Measurements from ENCODE around the gene NREP.
"Not testable (repeated sequence)": the region's sequence is repeated elsewhere in the genome, so short reads cannot be mapped to it uniquely, and the experiment has no call there.

The NREP gene

GRCh38 chr5:111738118-111738517 lies 18.9 kb downstream of the NREP start:
- no peak for DNase-seq (ENCODE audit: low spot score)

GRCh38 chr5:111737716-111738115 lies 19.3 kb downstream of the NREP start:
- no peak for DNase-seq (ENCODE audit: low spot score)

DNA sequence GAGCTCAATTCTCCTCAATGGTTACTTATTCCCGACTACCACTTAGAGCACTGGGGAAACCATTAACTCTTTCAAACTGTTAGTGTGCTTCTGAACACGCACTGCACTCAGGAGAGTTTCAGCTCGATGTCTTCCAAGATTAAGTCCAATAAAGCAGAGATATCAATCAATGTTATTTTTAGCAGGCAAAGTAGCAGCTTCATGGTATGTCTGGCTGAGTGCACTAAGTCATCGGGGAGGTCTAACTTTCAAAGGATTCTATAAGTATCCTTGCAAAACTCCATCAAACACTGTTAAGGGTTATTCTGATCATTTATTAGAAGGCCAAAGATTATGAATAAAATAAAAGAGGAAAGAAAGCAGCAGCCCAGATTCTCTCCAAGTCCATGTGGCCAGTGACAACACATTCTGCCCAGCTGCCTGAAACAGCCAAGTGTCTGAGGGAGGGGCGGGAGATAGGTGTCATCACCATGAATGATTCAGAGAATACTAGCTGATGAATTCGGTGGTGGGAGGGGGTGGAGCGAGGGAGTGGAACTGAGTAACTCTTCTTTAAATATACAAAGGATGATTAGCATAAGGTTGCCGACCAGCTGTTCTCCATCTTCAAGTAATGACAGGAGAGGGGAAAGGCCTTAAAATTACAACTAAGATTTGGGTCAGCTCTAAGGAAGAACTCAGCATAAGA lies 21.3 kb downstream of the NREP start:
- no peak for DNase-seq (ENCODE audit: low spot score)

- DNase-seq (ENCODE audit: low spot score), result no peak
Measured at GRCh38 chr5:111734597-111734996, 22.4 kb downstream of the NREP start.

DNA sequence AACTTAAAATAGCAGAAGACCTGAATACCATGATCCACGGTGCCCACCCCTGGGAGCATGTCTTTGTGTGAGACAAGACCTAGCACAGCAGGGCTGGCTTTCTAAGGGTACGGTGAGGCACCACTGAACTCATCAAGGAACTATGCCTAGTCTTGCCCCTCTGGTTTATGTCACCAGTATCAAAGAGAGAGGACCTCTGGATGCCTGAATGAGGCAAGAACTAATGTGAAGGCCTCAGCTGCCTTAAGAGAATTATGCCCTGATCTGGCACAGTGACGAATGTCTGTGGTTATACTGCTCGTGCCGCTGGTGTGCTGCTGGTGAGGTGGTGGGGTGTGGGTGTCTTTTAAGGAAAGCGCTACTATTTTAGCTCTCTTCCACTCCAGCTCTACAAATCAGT lies 23.0 kb downstream of the NREP start:
- DNase-seq (ENCODE audit: low spot score), result no peak

- DNase-seq (ENCODE audit: low spot score), result no peak
Measured at GRCh38 chr5:111733571-111733970, 23.4 kb downstream of the NREP start.

DNA sequence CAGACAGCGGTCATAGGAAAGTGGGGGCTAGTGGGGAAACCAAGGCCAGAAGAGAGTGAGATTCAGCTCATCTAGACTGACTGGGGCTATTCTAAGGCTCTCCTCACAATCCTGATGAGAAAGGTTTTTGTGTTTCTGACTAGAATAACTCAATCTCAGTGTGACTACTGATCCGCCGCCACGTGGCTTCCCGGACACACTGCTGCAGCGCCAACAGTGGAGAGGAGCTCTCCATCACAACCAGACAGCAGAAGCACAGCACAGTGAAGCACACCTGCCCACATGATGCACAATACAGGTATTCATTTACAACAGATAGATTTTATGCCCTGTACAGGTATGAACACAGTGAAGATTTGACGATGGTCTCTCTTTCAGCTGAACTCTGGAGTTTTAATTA lies 25.4 kb downstream of the NREP start:
- DNase-seq (ENCODE audit: low spot score), result no peak

- DNase-seq (ENCODE audit: low spot score), result no peak
Measured at GRCh38 chr5:111730659-111731382, 26.2 kb downstream of the NREP start.

GRCh38 chr5:111728941-111729340 lies 28.1 kb downstream of the NREP start:
- no peak for DNase-seq (ENCODE audit: low spot score)

DNA sequence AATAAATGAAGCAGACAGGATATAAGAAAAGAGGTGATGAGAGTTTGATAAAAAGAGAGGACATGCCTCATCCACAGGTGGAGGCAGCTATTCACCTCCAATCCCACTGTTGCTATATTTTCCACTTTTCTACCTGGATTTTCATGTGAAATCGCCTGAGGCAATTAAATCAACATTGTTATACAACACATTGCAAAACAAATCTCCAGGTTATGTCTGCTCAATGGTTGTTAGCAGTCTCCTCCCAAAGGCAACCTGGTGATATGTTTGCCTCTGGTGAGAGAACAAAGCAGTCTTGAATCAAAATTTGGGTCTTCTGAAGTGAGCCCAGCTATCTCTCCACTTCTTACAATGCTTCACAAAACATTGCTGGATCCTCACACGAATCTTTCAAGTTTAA lies 30.0 kb downstream of the NREP start:
- no peak for DNase-seq (ENCODE audit: low spot score)

DNA sequence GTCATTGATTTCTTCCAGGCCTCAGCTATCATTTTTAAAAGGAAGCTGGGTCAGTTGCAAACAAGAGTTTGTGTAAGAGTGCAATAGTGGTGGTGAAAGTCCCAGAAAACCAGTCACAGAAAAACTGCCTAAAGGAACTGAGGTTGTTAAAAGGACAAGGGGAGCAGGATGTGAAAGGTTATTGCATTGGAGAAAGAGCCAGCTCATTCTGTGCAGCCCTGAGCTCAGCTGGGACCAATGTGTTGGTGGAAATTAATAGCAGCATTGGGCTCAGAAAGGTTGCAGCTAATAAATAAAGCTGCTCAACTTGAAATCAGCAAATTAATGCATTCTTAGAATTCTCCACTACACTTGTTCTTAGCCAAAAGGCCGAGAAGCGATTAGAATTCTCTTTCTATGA lies 34.9 kb downstream of the NREP start:
- DNase-seq (ENCODE audit: low spot score), result no peak

- DNase-seq (ENCODE audit: low spot score), result no peak
Measured at GRCh38 chr5:111720333-111720890, 36.6 kb downstream of the NREP start.

- no peak for DNase-seq (ENCODE audit: low spot score)
Measured at GRCh38 chr5:111719773-111720172, 37.2 kb downstream of the NREP start.

DNA sequence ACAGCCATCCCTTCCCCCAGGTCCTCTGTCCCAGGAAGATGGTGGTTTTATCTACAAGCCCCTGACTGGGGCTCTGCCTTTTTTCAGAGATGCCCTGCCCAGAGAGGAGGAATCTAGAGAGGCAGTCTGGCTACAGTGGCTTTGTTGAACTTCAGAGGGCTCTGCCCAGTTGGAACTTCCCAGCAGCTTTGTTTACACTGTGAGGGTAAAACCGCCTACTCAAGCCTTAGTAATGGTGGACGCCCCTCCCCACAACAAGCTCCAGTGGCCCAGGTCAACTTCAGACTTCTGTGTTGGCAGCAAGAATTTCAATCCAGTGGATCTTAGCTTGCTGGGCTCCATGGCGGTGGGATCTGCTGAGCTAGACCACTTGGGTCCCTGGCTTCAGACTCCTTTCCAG lies 40.2 kb downstream of the NREP start:
- DNase-seq (ENCODE audit: low spot score), result not testable (repeated sequence)

DNA sequence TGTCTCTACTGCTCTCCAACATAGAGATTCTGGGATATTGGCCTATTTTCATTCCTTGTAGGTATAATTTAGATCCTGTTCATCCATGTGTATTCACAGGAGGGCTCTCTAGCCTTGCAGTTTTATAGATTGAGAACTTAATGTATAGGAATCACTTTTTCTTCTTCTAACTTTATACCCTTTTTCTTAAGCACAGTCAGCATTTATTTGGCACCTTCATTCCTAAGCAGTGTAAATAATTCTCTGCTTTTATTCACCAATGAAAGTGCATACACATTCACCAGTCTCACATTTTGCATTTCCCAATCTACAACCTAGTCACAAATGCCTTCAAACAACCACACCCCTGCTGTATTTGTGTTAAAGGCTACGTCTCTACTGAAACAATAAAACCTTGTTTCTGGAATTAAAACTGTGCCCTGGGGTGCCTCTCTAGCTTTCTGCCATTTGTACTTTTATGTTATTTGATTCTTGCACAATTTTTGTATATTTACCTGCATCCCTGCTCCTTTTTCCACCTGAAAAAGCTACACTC lies 49.3 kb downstream of the NREP start:
- DNase-seq (ENCODE audit: low spot score), result no peak

- DNase-seq (ENCODE audit: low spot score), result no peak
Measured at GRCh38 chr5:111706345-111706744, 50.6 kb downstream of the NREP start.

- no peak for DNase-seq (ENCODE audit: low spot score)
Measured at GRCh38 chr5:111704452-111705085, 52.4 kb downstream of the NREP start.

DNA sequence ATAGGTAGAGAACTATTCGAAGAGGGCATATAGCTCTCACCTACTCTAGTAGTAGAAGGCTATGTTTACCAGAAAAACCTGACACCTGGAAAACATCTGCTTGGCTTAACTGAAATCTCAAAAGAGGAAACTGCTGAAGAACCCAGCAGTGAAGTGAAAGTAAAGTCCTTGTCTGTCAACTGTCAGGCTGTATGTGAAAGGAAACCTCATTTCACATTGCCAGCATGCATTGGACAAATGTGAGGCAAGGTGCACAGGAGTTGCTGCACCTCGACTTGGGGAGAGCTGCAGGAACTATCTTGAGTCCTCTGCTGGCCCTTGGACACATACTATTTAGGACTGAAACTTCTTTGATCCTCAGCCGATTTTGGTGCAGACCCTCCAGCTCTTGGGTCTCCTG lies 53.3 kb downstream of the NREP start:
- no peak for DNase-seq (ENCODE audit: low spot score)

DNA sequence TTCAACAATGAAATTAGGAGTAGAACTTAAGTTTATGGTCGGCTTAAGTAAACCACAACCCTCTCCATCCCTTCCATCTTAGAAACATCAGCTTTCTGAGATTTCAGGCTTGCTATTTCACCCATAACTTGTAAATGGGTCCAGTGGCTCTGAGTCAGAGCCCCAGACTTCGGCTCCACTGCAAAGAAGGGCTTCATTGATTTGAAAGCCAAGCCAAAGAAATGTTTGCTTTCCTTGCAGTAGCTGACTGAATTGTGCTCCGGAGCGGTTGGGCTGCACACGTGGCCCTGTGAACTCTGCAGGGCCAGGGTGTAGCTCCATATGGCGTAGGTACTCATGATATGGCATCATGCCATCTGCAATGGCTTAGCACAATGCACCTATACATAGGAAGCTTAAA lies 57.0 kb downstream of the NREP start:
- DNase-seq (ENCODE audit: low spot score), result no peak

DNA sequence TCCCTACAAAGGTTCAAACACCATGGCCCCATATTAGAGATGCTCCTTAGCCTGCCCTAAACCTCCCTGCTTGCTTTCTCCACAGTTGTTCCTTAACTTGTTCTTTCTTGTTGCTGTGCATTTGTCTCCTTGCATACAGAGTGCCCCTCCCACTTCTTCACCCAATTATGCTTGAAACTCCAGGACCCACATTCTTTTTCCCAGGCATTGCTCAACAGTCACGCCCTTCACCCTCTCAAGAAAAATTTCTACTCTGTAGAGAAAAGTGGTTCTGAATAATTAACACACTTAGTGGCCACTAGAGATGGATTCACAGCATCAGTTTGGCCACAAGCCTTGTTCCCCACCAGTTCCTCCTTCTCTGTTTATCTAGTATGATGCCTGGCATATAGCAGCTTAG lies 57.7 kb downstream of the NREP start:
- no peak for DNase-seq (ENCODE audit: low spot score)

GRCh38 chr5:111697881-111698757 lies 58.9 kb downstream of the NREP start:
- DNase-seq (ENCODE audit: low spot score), result no peak

- DNase-seq (ENCODE audit: low spot score), result no peak
Measured at GRCh38 chr5:111697215-111697614, 59.8 kb downstream of the NREP start.

Data from hematopoietic multipotent progenitor cell treated with erythropoietin and hydrocortisone succinate and interleukin-3 and kit ligand, for 17 days (in vitro differentiated cells).